Mucosa of descending colon (tissue), 3 donors: ENCODE results near the gene GPR158. TPM values are rescaled to one million over a fixed set of nuclear protein-coding genes. Genes with fewer than 3 reads are reported as not detected.

Experiments
- ATAC-seq: fragments of 200-7000 bp; cut with Tn5 transposase; one replicate; pipeline ENCODE4 v1.9.1; 2020; ENCODE audit warnings: mild to moderate bottlenecking, moderate library complexity
- DNase-seq, 3 donors: peaks; one replicate each; pipeline ENCODE4 v3.0.0-alpha.2; 2020
- H3K36me3 ChIP-seq: fragments of 200-600 bp; one replicate; pipeline ENCODE4 v1.8.0; 2021; ENCODE audit warnings: low read depth, mild to moderate bottlenecking
- H3K4me1 ChIP-seq: fragments of 200-600 bp; one replicate; pipeline ENCODE4 v1.8.0; 2021; ENCODE audit warnings: low read depth, mild to moderate bottlenecking
- H3K4me3 ChIP-seq: fragments of 200-600 bp; one replicate; pipeline ENCODE4 v1.8.0; 2021; ENCODE audit warnings: mild to moderate bottlenecking
- H3K9me3 ChIP-seq: fragments of 200-600 bp; one replicate; pipeline ENCODE4 v1.8.0; 2021; ENCODE audit warnings: mild to moderate bottlenecking
- intact Hi-C, 2 donors: fragments of 100-400 bp; cut with DNase I in 1 of 2; cut with micrococcal nuclease in 1 of 2; formaldehyde crosslinking; loops; one replicate each; pipeline versions ENCODE4 v1.11.0 to v1.11.1; 2022; cut with DNase I, micrococcal nuclease
- total RNA-seq, 3 donors: library from RNA; stranded (reverse); fragmentation: NEBNext Ultra II Directional in 2 of 3; extraction: Animal tissue kit (Norgen Biotek cat#: 25700) in 2 of 3; gene quantifications; one replicate each; pipeline versions ENCODE4 v1.2.1 to v1.2.4, GENCODE V29; 2021 to 2023
- TF ChIP-seq, protein P1 (sequence below): fragments of 200-600 bp; IDR thresholded peaks from one replicate; pipeline ENCODE4 v1.8.0; 2022; ENCODE audit warnings: antibody characterized with exemption, mild to moderate bottlenecking
- donor health status: DM: no; HTN: no; CAD: no; lungs with moderate emphysema.
- donor health status: DM: no; HTN: no; CAD: no.
- donor health status: DM: no; HTN: yes; CAD: no.

The GPR158 gene
- total RNA-seq, 3 donors from 2014 or later: 0.20 to 0.51 (median 0.24) TPM

DNA sequence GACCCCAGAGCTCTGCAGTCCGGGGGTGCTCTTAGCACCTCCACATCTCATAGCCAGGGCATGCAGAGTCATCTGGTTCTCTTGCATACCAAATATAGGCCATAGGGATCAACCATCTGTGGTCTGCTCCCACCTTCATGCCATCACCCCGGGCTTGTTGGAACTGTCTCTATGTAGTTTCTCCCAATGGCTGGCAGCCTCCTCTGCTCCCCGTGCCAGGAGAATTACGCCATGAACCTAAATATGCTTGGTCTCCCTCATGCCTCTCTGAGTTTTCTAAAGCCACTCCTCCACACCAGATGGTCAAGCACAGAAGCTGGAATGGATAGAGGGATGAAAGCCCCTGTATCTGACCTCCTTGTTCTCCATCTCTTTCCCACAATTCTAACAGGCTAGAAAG lies 456.7 kb downstream of the GPR158 start:
- DNase-seq (no peak), ATAC-seq (no peak)
- TF ChIP-seq, protein P1, sequence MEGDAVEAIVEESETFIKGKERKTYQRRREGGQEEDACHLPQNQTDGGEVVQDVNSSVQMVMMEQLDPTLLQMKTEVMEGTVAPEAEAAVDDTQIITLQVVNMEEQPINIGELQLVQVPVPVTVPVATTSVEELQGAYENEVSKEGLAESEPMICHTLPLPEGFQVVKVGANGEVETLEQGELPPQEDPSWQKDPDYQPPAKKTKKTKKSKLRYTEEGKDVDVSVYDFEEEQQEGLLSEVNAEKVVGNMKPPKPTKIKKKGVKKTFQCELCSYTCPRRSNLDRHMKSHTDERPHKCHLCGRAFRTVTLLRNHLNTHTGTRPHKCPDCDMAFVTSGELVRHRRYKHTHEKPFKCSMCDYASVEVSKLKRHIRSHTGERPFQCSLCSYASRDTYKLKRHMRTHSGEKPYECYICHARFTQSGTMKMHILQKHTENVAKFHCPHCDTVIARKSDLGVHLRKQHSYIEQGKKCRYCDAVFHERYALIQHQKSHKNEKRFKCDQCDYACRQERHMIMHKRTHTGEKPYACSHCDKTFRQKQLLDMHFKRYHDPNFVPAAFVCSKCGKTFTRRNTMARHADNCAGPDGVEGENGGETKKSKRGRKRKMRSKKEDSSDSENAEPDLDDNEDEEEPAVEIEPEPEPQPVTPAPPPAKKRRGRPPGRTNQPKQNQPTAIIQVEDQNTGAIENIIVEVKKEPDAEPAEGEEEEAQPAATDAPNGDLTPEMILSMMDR: no peak
- no peaks in the 10 kb centered on the region for H3K9me3 ChIP-seq
- no peaks in the 10 kb centered on the region for H3K4me1 ChIP-seq
- no peaks in the 10 kb centered on the region for H3K36me3 ChIP-seq
- H3K4me3 ChIP-seq: no peak overlapping the region
- intact Hi-C loops: no loop called here

DNA sequence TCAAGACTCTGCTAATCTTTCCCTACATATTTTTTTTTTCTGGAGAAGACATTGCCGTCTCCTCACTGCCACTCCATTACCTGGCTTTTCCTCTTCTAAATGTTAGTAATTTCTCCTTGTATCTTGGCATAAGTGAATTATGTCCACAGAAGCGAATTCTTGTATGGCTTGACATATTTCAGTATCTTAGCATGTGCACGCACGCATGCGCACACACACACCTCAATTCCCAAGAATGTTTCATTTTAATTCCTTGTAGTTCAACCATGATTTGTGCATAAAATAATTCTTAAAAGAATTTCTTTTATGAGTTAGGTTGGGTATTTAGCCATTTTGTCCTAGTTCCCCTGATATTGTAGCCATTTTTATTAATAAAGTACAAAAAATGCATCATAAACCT lies 458.0 kb downstream of the GPR158 start:
- TF ChIP-seq, protein P1: no peak
- H3K4me1 ChIP-seq: no peaks in the 10 kb centered on the region
- H3K36me3 ChIP-seq: no peaks in the 10 kb centered on the region
- DNase-seq: no peak
- no peaks in the 10 kb centered on the region for H3K9me3 ChIP-seq
- no peak for ATAC-seq
- intact Hi-C loops: no loop called here
- no peak overlapping the region for H3K4me3 ChIP-seq

DNA sequence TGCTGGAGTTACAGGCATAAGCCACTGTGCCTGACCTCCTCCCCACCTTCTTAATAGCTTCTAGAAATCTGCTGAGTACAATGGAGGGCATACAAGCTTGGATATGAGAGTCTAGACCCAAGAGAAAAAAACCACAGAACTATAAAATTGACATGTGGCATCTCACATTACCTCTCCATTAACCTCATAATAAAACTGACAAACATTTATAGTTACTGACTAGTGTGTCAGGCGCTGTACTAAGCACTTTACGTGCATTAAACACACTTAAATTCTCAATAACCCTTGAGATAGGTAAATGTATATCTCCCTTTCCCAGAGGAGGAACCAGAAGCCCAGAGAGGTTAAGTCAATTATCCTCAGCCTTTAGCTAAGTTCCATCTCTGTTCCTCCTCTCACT lies 458.7 kb downstream of the GPR158 start:
- intact Hi-C loops: no loop called here
- Histone ChIP-seq H3K4me3 (no peak overlapping the region), H3K4me1 (no peaks in the 10 kb centered on the region), H3K9me3 (no peaks in the 10 kb centered on the region), H3K36me3 (no peaks in the 10 kb centered on the region)
- DNase-seq (no peak), ATAC-seq (no peak)
- TF ChIP-seq, protein P1: no peak

DNA sequence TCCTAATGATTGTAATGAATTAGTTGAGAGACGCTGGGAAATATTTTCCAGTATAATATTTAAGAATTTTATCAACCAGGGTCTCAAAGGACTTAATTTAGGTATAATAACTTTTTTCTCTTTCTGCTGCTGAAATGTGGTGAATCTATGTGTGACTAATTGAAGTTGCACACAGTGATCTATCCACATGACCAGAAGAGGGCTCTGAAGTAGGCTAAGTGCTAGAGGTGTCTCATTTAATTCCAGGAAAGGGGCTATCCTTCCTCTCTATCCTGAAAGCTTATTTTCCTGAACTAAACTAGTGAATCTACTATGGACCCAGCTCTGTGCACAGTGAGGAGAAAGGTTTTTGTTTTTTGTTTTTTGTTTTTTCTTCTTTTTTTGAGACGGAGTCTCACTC lies 464.8 kb downstream of the GPR158 start:
- Histone ChIP-seq H3K4me1 (no peaks in the 10 kb centered on the region), H3K9me3 (no peaks in the 10 kb centered on the region), H3K36me3 (no peaks in the 10 kb centered on the region), H3K4me3 (no peak overlapping the region)
- intact Hi-C loops: no loop called here
- ATAC-seq (no peak), DNase-seq (no peak)
- TF ChIP-seq, protein P1: no peak

DNA sequence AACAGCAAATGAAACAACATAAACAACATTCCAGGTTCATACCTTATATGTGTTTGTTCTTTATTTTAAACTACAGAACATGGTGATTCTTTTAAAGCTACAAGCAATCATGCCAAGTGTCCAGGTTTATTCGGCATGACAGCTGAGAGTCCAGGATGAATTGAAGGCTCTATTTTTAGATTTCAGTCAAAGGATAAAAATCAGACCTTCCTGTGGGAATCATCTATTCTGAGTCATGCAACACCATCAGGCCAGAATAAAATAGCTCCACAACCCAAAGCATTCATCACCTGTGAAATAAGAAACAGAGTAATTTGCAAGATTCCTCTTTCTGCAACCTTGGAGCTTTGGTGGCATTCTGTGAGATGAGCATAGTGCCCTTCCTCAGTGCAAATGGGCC lies 466.8 kb downstream of the GPR158 start:
- no peak for DNase-seq
- intact Hi-C loops: no loop called here

More for the DNA sequence above, 466.8 kb downstream of the GPR158 start:
- H3K4me1 ChIP-seq: no peaks in the 10 kb centered on the region
- ATAC-seq: no peak
- no peaks in the 10 kb centered on the region for H3K9me3 ChIP-seq
- H3K36me3 ChIP-seq: no peaks in the 10 kb centered on the region
- TF ChIP-seq, protein P1: no peak
- no peak overlapping the region for H3K4me3 ChIP-seq
